CD4-positive, alpha-beta T cell (primary cell): ENCODE results near the gene GOLGB1. TPM values are rescaled to one million over a fixed set of nuclear protein-coding genes. Genes with fewer than 3 reads are reported as not detected.
A peak's percentile ranks its signal among the peaks of the same experiment; 100 is the strongest.

Experiments used
- ATAC-seq: fragments of 200-7000 bp; cut with Tn5 transposase; one replicate; pipeline ENCODE4 v1.10.0; 2022; ENCODE audit warnings: mild to moderate bottlenecking; ENCODE audit not compliant: poor library complexity
- CTCF ChIA-PET: fragments of 350-600 bp; sonication (Branson Sonifier 250); formaldehyde crosslinking; loops from one replicate; lab custom pipeline; 2021; ENCODE audit warnings: antibody characterized with exemption, inconsistent platforms; lab: Charles Lee
- POLR2A ChIA-PET: fragments of 350-600 bp; sonication (Branson Sonifier 250); formaldehyde crosslinking; loops from one replicate; lab custom pipeline; 2021; ENCODE audit warnings: antibody characterized with exemption, inconsistent platforms; lab: Charles Lee
- DNase-seq, 14 experiments: peaks; one replicate each; pipeline ENCODE4 v3.0.0-alpha.2; 2013 to 2020; ENCODE audit warnings: mixed read lengths in 2 of 14
- H3K27ac ChIP-seq, 2 donors: one replicate each; pipeline versions ENCODE4 v1.5.1 to v1.7.0; 2013; ENCODE audit warnings: low read length in 2 of 2, low read depth in 1 of 2, mild to moderate bottlenecking in 1 of 2
- H3K27me3 ChIP-seq, 2 experiments: 1 replicate in 1 of 2; 2 replicates in 1 of 2; pipeline versions ENCODE4 v1.6.1 to v1.7.0; 2013; ENCODE audit warnings: low read length in 2 of 2, control low read depth in 1 of 2, mild to moderate bottlenecking in 1 of 2, moderate library complexity in 1 of 2; ENCODE audit not compliant: insufficient read depth in 2 of 2, control insufficient read depth in 1 of 2
- H3K36me3 ChIP-seq: one replicate; pipeline ENCODE4 v1.6.1; 2013; ENCODE audit warnings: low read length, control low read depth; ENCODE audit not compliant: insufficient read depth
- H3K4me1 ChIP-seq: one replicate; pipeline ENCODE4 v1.6.1; 2013; ENCODE audit warnings: low read length, control low read depth; ENCODE audit not compliant: insufficient read depth
- H3K4me3 ChIP-seq: one replicate; pipeline ENCODE4 v1.5.1; 2013; ENCODE audit warnings: mild to moderate bottlenecking, low read length, moderate library complexity
- H3K9me3 ChIP-seq, 2 experiments: 1 replicate in 1 of 2; 2 replicates in 1 of 2; pipeline versions ENCODE4 v1.6.1 to v1.7.0; 2013; ENCODE audit warnings: low read length in 2 of 2, mild to moderate bottlenecking in 2 of 2, control low read depth in 1 of 2, moderate library complexity in 1 of 2; ENCODE audit not compliant: control insufficient read depth in 1 of 2, insufficient read depth in 1 of 2
- H3K27ac Mint-ChIP-seq: one replicate; pipeline ENCODE4 v1.8.0; 2020; ENCODE audit warnings: mixed read lengths
- H3K27me3 Mint-ChIP-seq: one replicate; pipeline ENCODE4 v1.8.0; 2021; ENCODE audit warnings: mixed read lengths
- H3K36me3 Mint-ChIP-seq: one replicate; pipeline ENCODE4 v1.8.0; 2021; ENCODE audit warnings: low read depth, mixed read lengths
- H3K4me1 Mint-ChIP-seq: one replicate; pipeline ENCODE4 v1.8.0; 2021; ENCODE audit warnings: low read depth, mixed read lengths
- H3K4me3 Mint-ChIP-seq: one replicate; pipeline ENCODE4 v1.8.0; 2020; ENCODE audit warnings: mild to moderate bottlenecking, mixed read lengths
- H3K9me3 Mint-ChIP-seq: one replicate; pipeline ENCODE4 v1.8.0; 2020; ENCODE audit warnings: mixed read lengths
- intact Hi-C, 2 experiments: fragments of 100-400 bp; cut with DNase I in 1 of 2; cut with micrococcal nuclease in 1 of 2; formaldehyde crosslinking; loops; one replicate each; pipeline versions ENCODE4 v1.15.1 to v1.9.0; 2023 to 2025; cut with DNase I, micrococcal nuclease
- total RNA-seq, 174 experiments: library from RNA in 2 of 174; stranded (reverse) in 2 of 174; gene quantifications; one replicate each; pipeline ENCODE4 v1.2.3 and lab custom pipeline; 2021 to 2026
- TF ChIP-seq, protein P1 (sequence below): fragments of 200-600 bp; IDR thresholded peaks from one replicate; pipeline ENCODE4 v1.8.0; 2022; ENCODE audit warnings: antibody characterized with exemption, mild to moderate bottlenecking

Gene GOLGB1
- total RNA-seq, 2 experiments from 2014 or later = 49.8 to 50.2 TPM

DNA sequence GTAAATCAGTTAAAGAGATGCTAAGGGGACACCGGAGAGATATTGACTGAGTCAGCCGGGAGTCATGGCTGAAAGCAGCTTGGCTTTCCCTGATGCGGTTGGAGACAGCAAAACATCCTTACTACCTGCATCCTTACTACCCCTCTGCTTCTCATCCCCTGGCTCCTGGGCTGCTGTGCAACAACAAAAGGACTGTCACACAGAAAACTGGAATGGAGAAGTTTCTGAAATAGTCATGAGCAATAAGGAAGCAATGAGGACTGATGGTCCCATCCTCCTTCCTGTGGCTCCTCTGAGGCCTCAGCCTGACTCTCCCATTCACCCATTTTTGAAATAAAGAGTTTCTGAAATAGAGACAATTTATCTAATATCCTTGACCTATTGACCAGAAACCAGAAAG lies 90.0 kb downstream of the GOLGB1 start:
- Histone ChIP-seq H3K9me3 (no peaks in the 10 kb centered on the region), H3K4me1 (peaks cover 53% of the 10 kb centered on the region), H3K27ac (peak overlapping the region; percentile 83 to 97), H3K4me3 (peak overlapping the region; percentile 61), H3K27me3 (no peaks in the 10 kb centered on the region), H3K36me3 (peaks cover 58% of the 10 kb centered on the region)
- CTCF ChIA-PET = no interaction called here
- peak overlapping the region; percentile 96 for H3K27ac Mint-ChIP-seq
- H3K27me3 Mint-ChIP-seq = no peaks in the 10 kb centered on the region
- peaks cover 61% of the 10 kb centered on the region for H3K4me1 Mint-ChIP-seq
- TF ChIP-seq, protein P1, sequence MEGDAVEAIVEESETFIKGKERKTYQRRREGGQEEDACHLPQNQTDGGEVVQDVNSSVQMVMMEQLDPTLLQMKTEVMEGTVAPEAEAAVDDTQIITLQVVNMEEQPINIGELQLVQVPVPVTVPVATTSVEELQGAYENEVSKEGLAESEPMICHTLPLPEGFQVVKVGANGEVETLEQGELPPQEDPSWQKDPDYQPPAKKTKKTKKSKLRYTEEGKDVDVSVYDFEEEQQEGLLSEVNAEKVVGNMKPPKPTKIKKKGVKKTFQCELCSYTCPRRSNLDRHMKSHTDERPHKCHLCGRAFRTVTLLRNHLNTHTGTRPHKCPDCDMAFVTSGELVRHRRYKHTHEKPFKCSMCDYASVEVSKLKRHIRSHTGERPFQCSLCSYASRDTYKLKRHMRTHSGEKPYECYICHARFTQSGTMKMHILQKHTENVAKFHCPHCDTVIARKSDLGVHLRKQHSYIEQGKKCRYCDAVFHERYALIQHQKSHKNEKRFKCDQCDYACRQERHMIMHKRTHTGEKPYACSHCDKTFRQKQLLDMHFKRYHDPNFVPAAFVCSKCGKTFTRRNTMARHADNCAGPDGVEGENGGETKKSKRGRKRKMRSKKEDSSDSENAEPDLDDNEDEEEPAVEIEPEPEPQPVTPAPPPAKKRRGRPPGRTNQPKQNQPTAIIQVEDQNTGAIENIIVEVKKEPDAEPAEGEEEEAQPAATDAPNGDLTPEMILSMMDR = no peak
- ATAC-seq (no peak), DNase-seq (peak in 1 of 14 experiments; percentile 12)
- POLR2A ChIA-PET = interaction anchor here (0.5 to 1.6 kb wide), 5 partner anchors 20 to 1134 kb away, joined by 3 to 6 read pairs (median 3); partner anchors contain the start of genes FAM162A, GOLGB1 and HSPBAP1
- no peaks in the 10 kb centered on the region for H3K9me3 Mint-ChIP-seq
- intact Hi-C loops = loop anchor here in 1 of 2 experiments (10.0 kb wide), 2 partner anchors 725 to 1975 kb away; partner anchors contain the start of genes FAM162A and MIX23
- H3K4me3 Mint-ChIP-seq = peak overlapping the region; percentile 94
- H3K36me3 Mint-ChIP-seq = peaks cover 82% of the 10 kb centered on the region

DNA sequence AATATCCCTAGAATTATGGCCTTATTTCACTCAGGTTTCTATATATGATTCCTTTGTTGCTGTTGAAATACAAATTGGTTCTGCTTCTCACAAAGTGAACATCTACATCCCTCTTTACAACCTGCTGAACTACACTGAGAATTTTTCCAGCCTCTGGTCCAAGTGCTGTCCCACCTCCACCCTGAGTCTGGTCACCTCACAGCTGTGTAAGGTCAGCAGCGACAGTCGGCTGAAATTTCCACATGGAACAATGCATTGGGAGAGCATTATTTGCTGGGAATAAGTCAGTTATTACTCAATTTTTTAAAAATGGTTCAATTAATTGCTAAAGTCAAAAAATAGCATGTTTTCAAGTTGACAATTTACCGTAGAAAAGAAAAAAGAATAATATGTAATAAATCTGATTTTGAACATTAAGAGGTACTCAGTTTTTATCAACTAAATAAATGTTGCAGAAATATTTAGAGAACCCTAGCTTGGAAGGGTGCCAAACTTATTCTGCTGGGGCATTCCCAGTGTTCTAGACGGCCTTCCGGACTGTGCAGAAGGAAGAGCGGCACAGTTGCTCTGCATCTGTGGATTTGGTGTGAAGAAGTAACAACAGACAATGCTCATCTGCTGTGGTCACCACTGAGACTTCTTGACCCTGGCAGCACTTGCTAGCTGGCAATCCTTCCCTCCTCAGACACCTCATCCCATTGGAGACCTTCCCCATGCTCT lies 90.7 kb downstream of the GOLGB1 start:
- CTCF ChIA-PET = no interaction called here

More for the DNA sequence above, 90.7 kb downstream of the GOLGB1 start:
- POLR2A ChIA-PET = no interaction called here
- peaks cover 54% of the 10 kb centered on the region for H3K36me3 ChIP-seq
- peak overlapping the region; percentile 94 for H3K4me3 Mint-ChIP-seq
- ATAC-seq = no peak
- no peaks in the 10 kb centered on the region for H3K27me3 ChIP-seq
- peaks cover 59% of the 10 kb centered on the region for H3K4me1 ChIP-seq
- H3K27ac ChIP-seq = peak overlapping the region; percentile 83 to 97
- intact Hi-C loops = loop anchor here in 1 of 2 experiments (10.0 kb wide), 2 partner anchors 726 to 1974 kb away; partner anchors contain the start of genes FAM162A and MIX23
- TF ChIP-seq, protein P1 = no peak
- H3K9me3 ChIP-seq = no peaks in the 10 kb centered on the region
- DNase-seq = no peak
- no peaks in the 10 kb centered on the region for H3K9me3 Mint-ChIP-seq
- peaks cover 68% of the 10 kb centered on the region for H3K4me1 Mint-ChIP-seq
- peaks cover 82% of the 10 kb centered on the region for H3K36me3 Mint-ChIP-seq
- H3K27me3 Mint-ChIP-seq = no peaks in the 10 kb centered on the region
- peak overlapping the region; percentile 96 for H3K27ac Mint-ChIP-seq
- H3K4me3 ChIP-seq = peak overlapping the region; percentile 61
